GM12865 (cell line): ENCODE data around the gene CACNA2D1.

Source experiments
- DNase-seq: peaks from one replicate; pipeline ENCODE4 v3.0.0; 2010; ENCODE audit warnings: low read depth
- H3K4me3 ChIP-seq: 2 replicates; pipeline ENCODE4 v1.5.1; 2011; ENCODE audit warnings: mild to moderate bottlenecking, low read depth, low read length, control low read depth
- CTCF ChIP-seq: IDR thresholded peaks from 2 replicates; pipeline ENCODE4 v1.5.1; 2011; ENCODE audit warnings: low read length, control low read depth, low read depth, inconsistent platforms; ENCODE audit not compliant: insufficient read depth; ENCODE audit errors: missing control alignments

Gene CACNA2D1

GRCh38 chr7:82331234-82331633 lies 112.3 kb downstream of the CACNA2D1 start:
- no peak for DNase-seq
- H3K4me3 ChIP-seq: no peak overlapping the region
- TF ChIP-seq CTCF: no peak

GRCh38 chr7:82330706-82331215 lies 112.8 kb downstream of the CACNA2D1 start:
- no peak for DNase-seq
- no peak for TF ChIP-seq CTCF
- no peak overlapping the region for H3K4me3 ChIP-seq

- no peak for DNase-seq
These were observed 115.7 kb downstream of the CACNA2D1 start for GRCh38 chr7:82327898-82328297.

GRCh38 chr7:82325416-82325815 lies 118.2 kb downstream of the CACNA2D1 start:
- no peak for DNase-seq
- H3K4me3 ChIP-seq: no peak overlapping the region
- no peak for TF ChIP-seq CTCF

More at GRCh38 chr7:82327898-82328297, 115.7 kb downstream of the CACNA2D1 start:
- H3K4me3 ChIP-seq: no peak overlapping the region
- no peak for TF ChIP-seq CTCF

GRCh38 chr7:82323806-82324205 lies 119.8 kb downstream of the CACNA2D1 start:
- DNase-seq: no peak
- no peak overlapping the region for H3K4me3 ChIP-seq
- no peak for TF ChIP-seq CTCF

- no peak for DNase-seq
- no peak overlapping the region for H3K4me3 ChIP-seq
- TF ChIP-seq CTCF: no peak
These were observed 123.9 kb downstream of the CACNA2D1 start for GRCh38 chr7:82319674-82320118.

- TF ChIP-seq CTCF: no peak
- no peak for DNase-seq
- H3K4me3 ChIP-seq: no peak overlapping the region
These were observed 124.8 kb downstream of the CACNA2D1 start for GRCh38 chr7:82318786-82319185.
